Activated effector memory CD4-positive, alpha-beta T cell treated with anti-CD3 and anti-CD28 coated beads, Interleukin-2, amount 50 U/mL, for 16 hours (primary cell): ENCODE data around the gene THSD7B.
"Not testable (repeated sequence)": the region's sequence is repeated elsewhere in the genome, so short reads cannot be mapped to it uniquely, and the experiment has no call there.

ENCODE experiments used
- DNase-seq: peaks from one replicate; pipeline ENCODE4 v3.0.0-alpha.2; 2020

The THSD7B gene

GRCh38 chr2:137607722-137608318 lies 842.5 kb downstream of the THSD7B start:
- no peak for DNase-seq

DNA sequence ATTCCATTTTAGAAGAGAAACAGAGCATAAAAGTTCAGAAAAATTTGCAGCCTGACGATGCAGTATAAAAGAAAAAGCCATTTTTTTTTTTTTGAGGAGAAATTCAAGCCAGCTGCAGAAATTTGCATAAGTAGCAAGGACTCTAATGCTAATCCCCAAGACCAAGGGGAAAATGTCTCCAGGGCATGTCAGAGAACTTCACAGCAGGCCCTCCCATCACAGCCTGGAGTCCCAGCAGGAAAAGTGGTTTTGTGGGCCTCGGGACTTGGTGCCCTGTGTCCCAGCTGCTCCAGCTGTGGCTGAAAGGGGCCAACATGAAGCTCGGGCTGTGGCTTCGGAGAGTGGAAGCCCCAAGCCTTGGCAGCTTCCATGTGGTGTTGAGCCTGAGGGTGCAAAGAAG lies 873.6 kb downstream of the THSD7B start:
- no peak for DNase-seq

GRCh38 chr2:137644731-137645130 lies 879.4 kb downstream of the THSD7B start:
- DNase-seq: no peak

DNA sequence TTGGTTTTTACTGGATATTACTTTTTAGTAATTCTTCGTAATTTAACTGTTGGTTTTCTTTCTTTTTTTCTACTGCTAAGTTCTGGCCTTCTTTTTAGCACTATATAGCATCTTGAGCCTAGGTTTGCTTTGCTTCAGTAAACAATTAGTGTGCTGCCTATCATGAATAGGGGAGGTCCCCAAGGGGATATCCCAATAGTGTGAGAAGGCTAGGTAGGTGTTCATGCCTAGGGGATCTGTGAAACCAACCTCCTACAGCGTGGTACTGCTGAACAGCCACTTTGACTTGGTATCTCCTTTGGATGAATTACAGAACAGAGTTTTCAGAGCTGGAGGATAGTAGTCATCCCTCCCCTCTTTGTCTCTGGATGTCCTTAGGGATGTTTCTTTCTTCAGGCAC lies 888.7 kb downstream of the THSD7B start:
- no peak for DNase-seq

DNA sequence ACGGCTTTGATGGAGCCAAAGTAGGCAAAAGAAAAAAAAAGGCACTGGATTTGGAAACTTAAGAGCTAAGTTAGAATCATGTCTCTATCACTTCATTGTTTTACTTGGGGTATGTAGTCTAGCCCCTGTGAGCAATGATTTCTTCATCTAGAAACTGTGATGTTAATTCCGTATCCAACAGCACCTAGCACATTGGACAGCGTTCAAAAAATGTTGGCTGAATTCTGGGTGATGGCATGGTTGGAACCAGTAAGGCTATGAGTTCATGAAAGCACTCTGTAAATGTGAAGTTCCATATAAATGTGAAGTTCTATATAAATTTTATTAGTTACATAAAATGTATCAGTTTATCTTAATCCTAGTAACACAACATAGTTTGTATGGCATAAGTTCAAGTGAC lies 890.5 kb downstream of the THSD7B start:
- no peak for DNase-seq

DNA sequence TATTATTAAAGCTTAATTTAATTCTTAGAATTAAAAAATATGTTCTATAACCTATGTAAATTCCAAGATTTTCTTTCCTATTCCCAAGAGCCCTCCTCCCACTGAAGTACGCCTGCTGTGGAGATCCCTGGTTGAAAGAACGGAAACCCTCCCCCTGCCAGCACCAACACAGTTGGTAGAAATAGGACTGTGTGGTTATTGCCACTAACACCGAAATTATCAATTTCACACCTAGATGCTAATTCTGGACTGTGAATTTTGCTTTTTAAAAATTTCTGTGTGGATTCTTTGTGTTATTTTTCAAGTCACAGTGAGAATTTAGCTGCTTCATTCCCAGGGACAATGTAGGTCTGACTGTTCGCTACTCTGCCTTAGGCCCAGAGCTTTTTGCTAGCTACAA lies 893.1 kb downstream of the THSD7B start:
- no peak for DNase-seq

DNA sequence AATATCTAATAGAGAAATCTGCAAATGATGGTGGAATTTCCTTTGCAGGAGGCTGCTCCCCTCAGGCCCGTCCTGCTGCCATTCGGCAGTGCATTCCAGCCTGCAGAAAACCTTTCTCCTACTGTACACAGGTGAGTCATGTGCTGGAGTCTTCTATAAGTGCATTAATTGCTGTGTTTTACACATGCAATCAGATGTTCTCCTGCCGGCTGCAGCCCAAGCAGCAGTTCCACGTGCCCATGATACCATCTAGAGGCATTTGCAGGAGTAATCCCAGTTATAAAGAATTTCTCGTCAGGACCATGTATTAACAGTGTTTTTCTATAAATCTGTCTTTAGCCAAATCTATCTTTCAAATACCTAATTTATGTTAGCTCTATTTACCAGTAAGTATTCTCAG lies 894.3 kb downstream of the THSD7B start:
- no peak for DNase-seq

DNA sequence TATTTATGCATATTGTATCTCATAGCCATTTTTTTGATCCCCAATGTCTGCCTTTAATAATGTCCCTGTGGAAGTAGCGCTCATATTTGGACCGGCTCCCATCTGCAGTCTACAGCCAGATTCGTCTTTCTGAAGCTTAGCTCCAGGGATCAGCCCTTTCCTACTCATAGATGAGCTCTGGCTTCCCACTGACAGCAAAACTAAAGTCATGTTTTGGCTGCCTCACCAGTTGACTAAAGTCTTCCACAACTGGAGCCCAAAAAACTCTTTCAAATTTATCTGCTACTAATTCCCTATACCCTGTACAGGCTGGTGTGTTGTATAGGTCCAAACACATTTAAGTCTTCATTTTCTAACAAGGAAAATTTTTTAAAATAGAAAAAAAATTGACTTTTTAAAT lies 904.8 kb downstream of the THSD7B start:
- DNase-seq: no peak

DNA sequence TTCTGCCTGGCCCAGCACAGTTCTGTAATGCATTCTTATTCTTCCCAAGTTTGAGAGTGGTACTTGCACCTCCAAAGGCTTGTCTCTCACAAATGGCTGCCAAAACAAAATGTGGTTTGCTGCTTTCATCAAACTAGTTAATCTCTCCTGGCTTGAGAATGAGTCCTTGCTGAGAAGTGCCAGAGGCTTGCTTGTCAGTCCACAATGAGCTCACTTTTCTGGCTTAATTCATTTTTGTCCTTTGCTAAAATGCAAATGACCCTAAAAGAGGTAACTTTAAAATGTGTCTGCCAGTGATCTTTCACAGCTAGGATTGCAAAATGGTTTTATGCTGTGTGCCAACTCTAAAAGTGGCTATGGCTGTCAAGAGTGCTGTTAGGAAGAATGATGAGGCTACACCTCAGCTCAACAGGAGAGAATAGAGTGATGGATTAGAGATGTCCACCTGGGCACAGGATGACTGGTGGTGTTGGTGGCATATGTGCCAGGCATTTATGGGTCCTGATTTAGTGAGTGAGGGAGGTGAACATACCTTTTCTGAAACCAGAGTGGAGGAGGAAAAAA lies 907.7 kb downstream of the THSD7B start:
- no peak for DNase-seq

- no peak for DNase-seq
Observed at GRCh38 chr2:137674991-137675390, 909.6 kb downstream of the THSD7B start.

- no peak for DNase-seq
Observed at GRCh38 chr2:137675584-137676327, 910.4 kb downstream of the THSD7B start.

DNA sequence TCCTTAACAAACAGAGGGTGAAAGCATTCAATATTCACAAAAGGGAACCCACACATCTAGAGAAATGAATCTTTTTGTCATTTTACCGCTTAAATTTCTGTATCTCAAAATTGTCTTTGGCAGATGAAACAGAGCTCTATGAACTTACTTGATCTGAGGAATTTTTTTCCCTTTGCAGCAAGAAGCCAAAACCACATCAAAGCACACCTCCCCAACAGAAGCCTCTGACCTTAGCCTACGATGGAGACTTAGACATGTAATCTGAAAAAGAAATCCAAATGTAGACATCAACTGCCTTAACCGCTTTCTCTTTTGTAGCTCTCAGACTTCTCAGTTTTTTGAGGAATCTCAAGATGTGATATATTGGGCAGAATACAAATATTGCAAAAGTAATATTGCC lies 911.0 kb downstream of the THSD7B start:
- DNase-seq: no peak

- DNase-seq: no peak
Observed at GRCh38 chr2:137677466-137677865, 912.1 kb downstream of the THSD7B start.

GRCh38 chr2:137689549-137689948 lies 924.2 kb downstream of the THSD7B start:
- DNase-seq: no peak

DNA sequence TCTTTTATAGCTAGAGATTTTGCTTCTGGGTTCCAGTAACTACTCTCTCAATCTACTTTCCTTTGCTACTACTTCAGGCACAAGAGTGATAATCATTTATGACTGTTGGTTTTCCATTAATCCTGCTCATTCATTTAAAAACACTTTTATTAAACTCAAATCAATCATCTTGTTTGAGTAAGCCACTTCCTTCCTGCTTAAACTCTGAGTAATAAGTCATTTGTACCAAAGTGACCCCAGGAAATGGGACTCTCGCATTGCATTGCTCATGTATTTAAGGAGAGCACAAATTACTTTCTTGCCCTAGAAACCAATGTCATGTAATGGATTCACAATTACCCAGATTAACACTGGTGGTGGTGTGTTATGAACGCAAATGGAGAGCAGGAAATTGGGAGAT lies 928.2 kb downstream of the THSD7B start:
- DNase-seq: no peak

DNA sequence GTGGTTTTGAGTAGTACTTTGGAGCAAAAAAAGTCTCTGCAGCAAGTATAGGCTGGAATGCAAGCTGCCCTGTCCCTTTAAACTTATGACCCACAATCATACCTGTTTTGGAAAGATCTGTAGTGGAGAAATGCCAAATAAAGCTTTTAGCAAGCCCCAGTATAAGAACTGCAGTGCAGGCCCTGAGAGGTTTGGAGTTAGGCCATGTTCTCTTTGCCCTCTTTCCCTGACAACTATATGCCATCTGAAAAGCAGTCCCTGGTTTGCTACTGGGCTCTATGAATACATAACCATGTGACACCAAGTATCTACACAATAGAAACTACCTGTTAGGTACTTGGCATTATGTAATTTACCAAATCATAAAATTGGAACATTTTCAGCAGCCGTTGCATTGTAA lies 931.6 kb downstream of the THSD7B start:
- DNase-seq: no peak

GRCh38 chr2:137700250-137700649 lies 934.9 kb downstream of the THSD7B start:
- DNase-seq: not testable (repeated sequence)

DNA sequence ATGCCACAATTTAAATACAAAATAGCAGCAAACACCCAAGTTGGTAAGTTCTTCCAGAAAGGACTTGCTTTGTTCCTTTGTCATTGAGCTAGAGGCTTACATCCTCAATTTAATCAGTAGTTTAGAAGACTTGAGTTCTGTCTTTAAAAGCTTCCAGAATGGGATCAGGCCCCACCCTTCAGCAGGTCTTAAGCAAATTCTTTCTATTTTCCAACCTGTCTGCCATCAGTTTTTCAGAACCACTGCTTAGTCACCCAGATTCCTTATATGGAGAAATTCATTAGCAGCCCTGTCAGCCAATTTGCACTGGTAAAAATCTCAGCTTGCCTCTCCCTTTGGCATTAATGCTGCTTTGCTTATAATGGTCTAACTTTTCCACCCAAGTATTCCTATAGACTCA lies 935.3 kb downstream of the THSD7B start:
- DNase-seq: no peak

DNA sequence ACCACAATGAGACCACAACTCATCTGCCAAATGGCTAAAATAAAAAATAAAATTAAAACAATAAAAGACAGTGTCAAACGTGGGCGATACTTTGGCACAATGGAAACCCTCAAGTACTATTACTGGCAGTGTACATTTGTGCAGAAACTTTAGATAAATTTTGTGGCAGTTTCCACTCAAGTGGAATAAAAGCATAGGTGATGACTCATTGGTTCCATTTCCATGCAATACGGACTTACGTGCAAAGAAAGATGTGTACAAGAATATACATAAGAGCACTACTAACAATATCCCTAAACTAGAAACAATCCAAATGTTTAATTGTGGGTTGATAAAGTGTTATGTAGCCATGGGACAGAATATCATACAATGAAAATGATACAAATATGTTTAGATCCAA lies 940.0 kb downstream of the THSD7B start:
- DNase-seq: no peak

- no peak for DNase-seq
Observed at GRCh38 chr2:137706786-137707613, 941.7 kb downstream of the THSD7B start.

GRCh38 chr2:137708311-137708710 lies 943.0 kb downstream of the THSD7B start:
- DNase-seq: no peak

GRCh38 chr2:137715731-137716191 lies 950.4 kb downstream of the THSD7B start:
- no peak for DNase-seq

GRCh38 chr2:137718786-137719185 lies 953.4 kb downstream of the THSD7B start:
- no peak for DNase-seq

DNA sequence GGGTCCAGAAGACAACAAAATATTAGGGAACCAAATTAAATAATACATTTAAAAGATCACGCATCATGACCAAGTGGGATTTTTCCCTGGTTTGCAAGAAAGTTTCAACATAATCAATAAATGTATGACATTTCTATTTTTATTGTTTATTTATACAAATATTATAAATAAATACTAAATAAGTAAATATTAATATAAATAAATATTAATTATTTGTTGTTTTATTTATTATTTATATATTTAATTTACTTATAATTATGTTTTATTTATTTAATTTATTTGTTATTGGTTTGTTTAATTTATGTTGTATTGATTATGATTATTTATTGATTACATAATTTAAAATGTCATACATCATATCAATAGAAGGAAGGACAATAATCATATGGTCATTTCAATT lies 956.4 kb downstream of the THSD7B start:
- no peak for DNase-seq
